Stomach (tissue), 4 donors: ENCODE data around the gene SYNE3.

Experiments
- POLR2AphosphoS5 ChIP-seq, 3 donors: sonication (generic); formaldehyde crosslinking; IDR thresholded peaks; one replicate each; pipeline ENCODE4 v1.6.1; 2016; ENCODE audit warnings: antibody characterized with exemption in 3 of 3
- TF ChIP-seq, protein P1 (sequence below), 7 experiments: fragments of 450-650 bp in 4 of 7; fragments of 200-600 bp in 3 of 7; sonication (generic) in 3 of 7; IDR thresholded peaks; one replicate each; pipeline ENCODE4 v1.5.1; 2016 to 2019; ENCODE audit warnings: antibody characterized with exemption in 7 of 7, control low read depth in 2 of 7, mild to moderate bottlenecking in 1 of 7

DNA sequence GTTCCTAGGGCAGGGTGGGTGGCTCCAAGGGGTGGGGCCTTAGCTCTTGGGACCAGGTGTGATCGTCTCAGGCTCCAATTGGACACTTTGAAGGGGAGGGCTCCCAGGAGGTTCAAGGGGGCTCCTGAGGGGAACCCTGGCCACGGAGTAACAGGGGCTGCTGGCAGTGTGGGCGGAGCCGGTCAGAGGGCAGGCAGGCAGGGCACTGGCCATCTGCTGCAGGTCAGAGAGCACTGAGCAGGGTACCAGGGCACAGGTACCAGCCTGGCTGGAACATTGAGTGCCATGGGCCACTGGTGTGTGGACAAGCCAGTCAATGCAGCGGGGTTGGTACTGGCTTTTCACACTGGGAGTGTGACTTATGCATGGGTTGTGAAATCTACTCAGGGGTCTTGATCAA, 32.2 kb downstream of the SYNE3 start:
- TF ChIP-seq POLR2AphosphoS5 (IDR thresholded peaks at IDR 0.05), result no peak
- TF ChIP-seq, protein P1, sequence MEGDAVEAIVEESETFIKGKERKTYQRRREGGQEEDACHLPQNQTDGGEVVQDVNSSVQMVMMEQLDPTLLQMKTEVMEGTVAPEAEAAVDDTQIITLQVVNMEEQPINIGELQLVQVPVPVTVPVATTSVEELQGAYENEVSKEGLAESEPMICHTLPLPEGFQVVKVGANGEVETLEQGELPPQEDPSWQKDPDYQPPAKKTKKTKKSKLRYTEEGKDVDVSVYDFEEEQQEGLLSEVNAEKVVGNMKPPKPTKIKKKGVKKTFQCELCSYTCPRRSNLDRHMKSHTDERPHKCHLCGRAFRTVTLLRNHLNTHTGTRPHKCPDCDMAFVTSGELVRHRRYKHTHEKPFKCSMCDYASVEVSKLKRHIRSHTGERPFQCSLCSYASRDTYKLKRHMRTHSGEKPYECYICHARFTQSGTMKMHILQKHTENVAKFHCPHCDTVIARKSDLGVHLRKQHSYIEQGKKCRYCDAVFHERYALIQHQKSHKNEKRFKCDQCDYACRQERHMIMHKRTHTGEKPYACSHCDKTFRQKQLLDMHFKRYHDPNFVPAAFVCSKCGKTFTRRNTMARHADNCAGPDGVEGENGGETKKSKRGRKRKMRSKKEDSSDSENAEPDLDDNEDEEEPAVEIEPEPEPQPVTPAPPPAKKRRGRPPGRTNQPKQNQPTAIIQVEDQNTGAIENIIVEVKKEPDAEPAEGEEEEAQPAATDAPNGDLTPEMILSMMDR (IDR thresholded peaks at IDR 0.05), result no peak
